ENCODE measurements around the gene RBM42.

GRCh38 chr19:35585848-35586247 lies 43.0 kb upstream of the RBM42 start, which contains the start of gene PMIS2:
- TF ChIP-seq, protein P1, sequence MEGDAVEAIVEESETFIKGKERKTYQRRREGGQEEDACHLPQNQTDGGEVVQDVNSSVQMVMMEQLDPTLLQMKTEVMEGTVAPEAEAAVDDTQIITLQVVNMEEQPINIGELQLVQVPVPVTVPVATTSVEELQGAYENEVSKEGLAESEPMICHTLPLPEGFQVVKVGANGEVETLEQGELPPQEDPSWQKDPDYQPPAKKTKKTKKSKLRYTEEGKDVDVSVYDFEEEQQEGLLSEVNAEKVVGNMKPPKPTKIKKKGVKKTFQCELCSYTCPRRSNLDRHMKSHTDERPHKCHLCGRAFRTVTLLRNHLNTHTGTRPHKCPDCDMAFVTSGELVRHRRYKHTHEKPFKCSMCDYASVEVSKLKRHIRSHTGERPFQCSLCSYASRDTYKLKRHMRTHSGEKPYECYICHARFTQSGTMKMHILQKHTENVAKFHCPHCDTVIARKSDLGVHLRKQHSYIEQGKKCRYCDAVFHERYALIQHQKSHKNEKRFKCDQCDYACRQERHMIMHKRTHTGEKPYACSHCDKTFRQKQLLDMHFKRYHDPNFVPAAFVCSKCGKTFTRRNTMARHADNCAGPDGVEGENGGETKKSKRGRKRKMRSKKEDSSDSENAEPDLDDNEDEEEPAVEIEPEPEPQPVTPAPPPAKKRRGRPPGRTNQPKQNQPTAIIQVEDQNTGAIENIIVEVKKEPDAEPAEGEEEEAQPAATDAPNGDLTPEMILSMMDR (IDR thresholded peaks at IDR 0.05) = no peak
- TF ChIP-seq POLR2A (IDR thresholded peaks at IDR 0.05) = no peak
